ENCODE results near the gene ANO6.

GRCh38 chr12:45257185-45257930 is 41.5 kb downstream of the ANO6 start:
- TF ChIP-seq POLR2A (IDR thresholded peaks at IDR 0.05; ENCODE audit: extremely low read depth, insufficient read length) (no peak), CTCF (IDR thresholded peaks at IDR 0.05; ENCODE audit: low read depth, low read length) (no peak)

Data from NB4 (cell line).